ENCODE data around the gene C2CD3.
"Not testable (repeated sequence)": the region's sequence is repeated elsewhere in the genome, so short reads cannot be mapped to it uniquely, and the experiment has no call there.

- TF ChIP-seq CTCF (IDR thresholded peaks at IDR 0.05; ENCODE audit: insufficient read depth, low read length); GABPA (IDR thresholded peaks at IDR 0.05; ENCODE audit: low read depth); POLR2AphosphoS5 (IDR thresholded peaks at IDR 0.05; ENCODE audit: low read depth); SPI1 (IDR thresholded peaks at IDR 0.05; ENCODE audit: borderline replicate concordance, low read depth): not testable (repeated sequence)
- TF ChIP-seq, protein P1, sequence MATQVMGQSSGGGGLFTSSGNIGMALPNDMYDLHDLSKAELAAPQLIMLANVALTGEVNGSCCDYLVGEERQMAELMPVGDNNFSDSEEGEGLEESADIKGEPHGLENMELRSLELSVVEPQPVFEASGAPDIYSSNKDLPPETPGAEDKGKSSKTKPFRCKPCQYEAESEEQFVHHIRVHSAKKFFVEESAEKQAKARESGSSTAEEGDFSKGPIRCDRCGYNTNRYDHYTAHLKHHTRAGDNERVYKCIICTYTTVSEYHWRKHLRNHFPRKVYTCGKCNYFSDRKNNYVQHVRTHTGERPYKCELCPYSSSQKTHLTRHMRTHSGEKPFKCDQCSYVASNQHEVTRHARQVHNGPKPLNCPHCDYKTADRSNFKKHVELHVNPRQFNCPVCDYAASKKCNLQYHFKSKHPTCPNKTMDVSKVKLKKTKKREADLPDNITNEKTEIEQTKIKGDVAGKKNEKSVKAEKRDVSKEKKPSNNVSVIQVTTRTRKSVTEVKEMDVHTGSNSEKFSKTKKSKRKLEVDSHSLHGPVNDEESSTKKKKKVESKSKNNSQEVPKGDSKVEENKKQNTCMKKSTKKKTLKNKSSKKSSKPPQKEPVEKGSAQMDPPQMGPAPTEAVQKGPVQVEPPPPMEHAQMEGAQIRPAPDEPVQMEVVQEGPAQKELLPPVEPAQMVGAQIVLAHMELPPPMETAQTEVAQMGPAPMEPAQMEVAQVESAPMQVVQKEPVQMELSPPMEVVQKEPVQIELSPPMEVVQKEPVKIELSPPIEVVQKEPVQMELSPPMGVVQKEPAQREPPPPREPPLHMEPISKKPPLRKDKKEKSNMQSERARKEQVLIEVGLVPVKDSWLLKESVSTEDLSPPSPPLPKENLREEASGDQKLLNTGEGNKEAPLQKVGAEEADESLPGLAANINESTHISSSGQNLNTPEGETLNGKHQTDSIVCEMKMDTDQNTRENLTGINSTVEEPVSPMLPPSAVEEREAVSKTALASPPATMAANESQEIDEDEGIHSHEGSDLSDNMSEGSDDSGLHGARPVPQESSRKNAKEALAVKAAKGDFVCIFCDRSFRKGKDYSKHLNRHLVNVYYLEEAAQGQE (IDR thresholded peaks at IDR 0.05; ENCODE audit: insufficient replicate concordance, low read depth), result not testable (repeated sequence)
Observed at GRCh38 chr11:73985661-73986060, 185.1 kb downstream of the C2CD3 start.

Measured in HL-60 (cell line).